Heart left ventricle (tissue), 16 donors: Measurements from ENCODE around the gene SPRY4. TPM values are rescaled to one million over a fixed set of nuclear protein-coding genes. Genes with fewer than 3 reads are reported as not detected.

Source experiments
- ATAC-seq, 4 donors: fragments of 200-7000 bp; cut with Tn5 transposase; one replicate each; pipeline ENCODE4 v1.9.1; 2020 to 2022; ENCODE audit warnings: moderate library complexity in 4 of 4, mild to moderate bottlenecking in 3 of 4, moderate number of reproducible peaks in 1 of 4
- DNase-seq, 5 donors: peaks; one replicate each; pipeline ENCODE4 v3.0.0-alpha.2; 2020
- H3K27ac ChIP-seq, 12 donors: fragments of 200-600 bp; sonication (generic) in 4 of 12; one replicate each; pipeline versions ENCODE4 v1.5.0 to v1.8.0; 2016 to 2022; ENCODE audit warnings: mild to moderate bottlenecking in 2 of 12
- H3K27me3 ChIP-seq, 9 donors: fragments of 200-600 bp; sonication (generic) in 2 of 9; one replicate each; pipeline versions ENCODE4 v1.5.1 to v1.8.0; 2016 to 2022; ENCODE audit warnings: mild to moderate bottlenecking in 3 of 9
- H3K36me3 ChIP-seq, 9 donors: fragments of 200-600 bp; sonication (generic) in 2 of 9; one replicate each; pipeline versions ENCODE4 v1.5.0 to v1.8.0; 2018 to 2022; ENCODE audit warnings: mild to moderate bottlenecking in 2 of 9
- H3K4me1 ChIP-seq, 12 donors: fragments of 200-600 bp; sonication (generic) in 4 of 12; one replicate each; pipeline versions ENCODE4 v1.5.0 to v1.8.0; 2016 to 2022; ENCODE audit warnings: mild to moderate bottlenecking in 3 of 12
- H3K4me3 ChIP-seq, 12 donors: fragments of 200-600 bp; sonication (generic) in 4 of 12; one replicate each; pipeline versions ENCODE4 v1.5.0 to v1.8.0; 2017 to 2022; ENCODE audit warnings: mild to moderate bottlenecking in 9 of 12, moderate library complexity in 4 of 12
- H3K9me3 ChIP-seq, 12 donors: fragments of 200-600 bp; sonication (generic) in 4 of 12; one replicate each; pipeline versions ENCODE4 v1.5.0 to v1.8.0; 2016 to 2022; ENCODE audit warnings: mild to moderate bottlenecking in 1 of 12
- POLR2A ChIP-seq, 2 donors: fragments of 450-650 bp; IDR thresholded peaks; one replicate each; pipeline ENCODE4 v1.6.1; 2017; ENCODE audit warnings: antibody characterized with exemption in 2 of 2, mild to moderate bottlenecking in 2 of 2, moderate library complexity in 2 of 2
- WGBS, 4 donors: extraction: QIAGEN DNeasy Blood & Tissue Kit in 2 of 4; methylation state at CpG; one replicate each; pipeline versions ENCODE4 v1.1.5 to v1.1.7; 2013 to 2018; 5-methylcytosine and 5-hydroxymethylcytosine counted together
- intact Hi-C, 10 donors: fragments of 100-400 bp; cut with DNase I; formaldehyde crosslinking; loops; one replicate each; pipeline versions ENCODE4 v1.11.1 to v1.14.2; 2022
- polyA plus RNA-seq, 2 donors: library from polyadenylated mRNA; stranded (reverse); fragments of 200-250 nt; gene quantifications; one replicate each; pipeline ENCODE4 v1.2.3, GENCODE V29; 2013
- total RNA-seq, 9 donors: library from RNA; depleted of rRNA in 2 of 9; stranded (reverse); fragments of >200 nt in 2 of 9; fragmentation: NEBNext Ultra II Directional in 3 of 9; extraction: Animal tissue kit (Norgen Biotek cat#: 25700) in 3 of 9; gene quantifications; one replicate each; pipeline versions ENCODE4 v1.1.0 to v1.2.4, GENCODE V29; 2016 to 2023
- TF ChIP-seq, protein P1 (sequence below), 12 donors: fragments of 200-600 bp; sonication (generic) in 4 of 12; IDR thresholded peaks; one replicate each; pipeline versions ENCODE4 v1.5.0 to v1.8.0; 2018 to 2022; ENCODE audit warnings: antibody characterized with exemption in 12 of 12, mild to moderate bottlenecking in 5 of 12
- donor health status: ischemic (EF 13 %, LVEDD 7.1; RV severe dilation, severe dysfunction).
- donor health status: healthy with polysubstance abuse.
- donor health status: DM: no; HTN: yes; CAD: no.
- donor health status: DM: no; HTN: no; CAD: no.
- donor health status: ischemic (EF 25% LVEDD 6.9; RV normal size, moderate dysfunction).
- donor health status: ischemic (EF 25% LVEDD 5.7; RV mildly dilated, moderate dysfunction).
- donor health status: healthy.
- donor health status: DM: yes; HTN: yes; CAD: no.
- donor health status: ischemic (EF 35%, LVEDD 5.7; RV mildly dilated, moderate dysfunction).
- donor health status: nonischemic (EF 11% LVEDD 7.7; RV severe dilation, severe dysfunction).
- donor health status: DM: yes; HTN: yes; CAD: no.
- donor health status: PGD.
- donor health status: ischemic (EF 29% LVEDD 5.4; RV normal size, mild dysfunction).
- donor health status: nonischemic (EF 23%, LVEDD 6.1; RV moderate dilation, normal function).

Gene SPRY4
- total and polyA plus RNA-seq, 11 donors, result 4.5 to 21.3 (median 7.7) TPM

DNA sequence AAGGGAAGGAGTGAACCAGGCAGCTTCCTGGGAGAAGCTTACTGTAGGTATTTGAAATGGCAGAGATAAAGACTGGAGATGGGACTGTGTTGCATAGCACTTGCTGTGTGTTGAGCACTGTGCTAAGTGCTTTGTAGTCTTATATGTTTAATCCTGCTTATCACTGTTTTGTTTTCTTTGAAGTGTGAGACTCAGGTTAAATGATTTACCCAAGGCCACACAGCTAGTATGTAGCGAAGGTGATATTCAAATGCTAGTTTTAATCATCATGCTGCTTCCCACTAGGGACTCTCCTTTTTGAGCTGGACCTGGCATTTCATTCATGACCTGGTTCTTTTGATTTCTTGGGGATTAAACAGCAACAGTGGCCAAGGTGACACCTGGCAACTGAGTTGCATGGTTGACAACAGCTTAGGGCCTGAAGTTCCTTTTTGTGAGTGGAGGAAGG lies 35.3 kb upstream of the SPRY4 start:
- no peak for DNase-seq
- ATAC-seq, result no peak
- Histone ChIP-seq H3K4me3 (no peak overlapping the region), H3K4me1 (peaks cover 3 to 46% (median 37%) of the 10 kb centered on the region in 12 donors), H3K27me3 (peaks cover 0 to 27% (median 0%) of the 10 kb centered on the region in 9 donors), H3K9me3 (no peaks in the 10 kb centered on the region), H3K36me3 (no peaks in the 10 kb centered on the region), H3K27ac (no peak overlapping the region)
- intact Hi-C loops, result loop anchor here in 3 of 10 donors (5.0 to 10.0 kb wide), 3 partner anchors 38 to 185 kb away; no protein-coding TSS in a partner anchor
- no peak for TF ChIP-seq POLR2A (IDR thresholded peaks at IDR 0.05)
- TF ChIP-seq, protein P1, sequence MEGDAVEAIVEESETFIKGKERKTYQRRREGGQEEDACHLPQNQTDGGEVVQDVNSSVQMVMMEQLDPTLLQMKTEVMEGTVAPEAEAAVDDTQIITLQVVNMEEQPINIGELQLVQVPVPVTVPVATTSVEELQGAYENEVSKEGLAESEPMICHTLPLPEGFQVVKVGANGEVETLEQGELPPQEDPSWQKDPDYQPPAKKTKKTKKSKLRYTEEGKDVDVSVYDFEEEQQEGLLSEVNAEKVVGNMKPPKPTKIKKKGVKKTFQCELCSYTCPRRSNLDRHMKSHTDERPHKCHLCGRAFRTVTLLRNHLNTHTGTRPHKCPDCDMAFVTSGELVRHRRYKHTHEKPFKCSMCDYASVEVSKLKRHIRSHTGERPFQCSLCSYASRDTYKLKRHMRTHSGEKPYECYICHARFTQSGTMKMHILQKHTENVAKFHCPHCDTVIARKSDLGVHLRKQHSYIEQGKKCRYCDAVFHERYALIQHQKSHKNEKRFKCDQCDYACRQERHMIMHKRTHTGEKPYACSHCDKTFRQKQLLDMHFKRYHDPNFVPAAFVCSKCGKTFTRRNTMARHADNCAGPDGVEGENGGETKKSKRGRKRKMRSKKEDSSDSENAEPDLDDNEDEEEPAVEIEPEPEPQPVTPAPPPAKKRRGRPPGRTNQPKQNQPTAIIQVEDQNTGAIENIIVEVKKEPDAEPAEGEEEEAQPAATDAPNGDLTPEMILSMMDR (IDR thresholded peaks at IDR 0.05), result no peak
- 93 to 100% (median 96%) methylated on average over 1 of the region's 1 CpG for WGBS, 4 donors

DNA sequence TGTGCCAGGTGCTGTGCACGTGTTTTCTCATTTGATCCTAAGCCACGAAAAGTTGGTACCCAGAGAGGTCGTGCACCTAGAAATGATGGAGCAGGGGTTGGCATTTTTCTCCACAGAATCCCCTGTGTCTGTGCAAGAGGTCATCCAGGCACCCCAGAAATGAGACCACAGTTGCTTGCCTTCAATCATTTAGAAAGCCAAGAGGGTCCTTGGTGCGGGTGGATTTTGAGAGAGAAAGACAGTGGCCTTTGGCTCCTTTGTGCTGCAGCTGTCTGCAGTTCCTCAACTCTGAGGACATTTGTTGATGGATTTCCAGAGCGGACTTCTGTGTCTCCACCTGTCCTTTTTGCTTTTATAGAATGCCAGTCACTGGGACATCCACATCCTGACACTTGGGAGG lies 33.8 kb upstream of the SPRY4 start:
- Histone ChIP-seq H3K9me3 (no peaks in the 10 kb centered on the region), H3K4me1 (peaks cover 3 to 37% (median 28%) of the 10 kb centered on the region in 12 donors), H3K36me3 (no peaks in the 10 kb centered on the region), H3K27ac (no peak overlapping the region), H3K4me3 (no peak overlapping the region), H3K27me3 (peaks cover 0 to 33% (median 0%) of the 10 kb centered on the region in 9 donors)
- TF ChIP-seq, protein P1 (IDR thresholded peaks at IDR 0.05), result no peak
- TF ChIP-seq POLR2A (IDR thresholded peaks at IDR 0.05), result no peak
- WGBS, 4 donors, result 95 to 100% (median 98%) methylated on average over 5 of the region's 5 CpGs
- DNase-seq (no peak), ATAC-seq (no peak)
- intact Hi-C loops, result loop anchor here in 8 of 10 donors (5.0 to 10.0 kb wide), 6 partner anchors 36 to 204 kb away; no protein-coding TSS in a partner anchor

DNA sequence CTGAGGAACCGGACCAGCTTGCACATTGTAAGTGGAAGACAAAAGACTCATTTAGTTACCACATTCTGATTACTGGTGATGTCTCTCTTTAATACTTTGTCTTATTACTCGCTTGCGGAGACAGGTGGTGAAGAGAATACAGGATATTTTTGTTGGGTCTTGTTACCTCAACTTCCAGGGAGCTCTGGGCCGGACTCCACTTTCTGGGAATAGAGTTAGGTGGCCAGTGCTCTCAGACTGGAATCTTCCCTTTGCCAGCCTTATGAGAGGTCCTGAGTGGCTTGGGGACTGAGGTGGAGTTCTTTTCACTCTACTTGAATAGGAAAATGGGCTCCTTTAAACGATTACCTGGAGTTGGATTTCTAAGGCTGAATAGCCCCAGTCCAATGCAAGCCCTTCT lies 33.3 kb upstream of the SPRY4 start:
- Histone ChIP-seq H3K36me3 (no peaks in the 10 kb centered on the region), H3K27ac (peak overlapping the region in 11 of 12 donors; percentile 85 to 97 (median 94)), H3K9me3 (no peaks in the 10 kb centered on the region), H3K27me3 (peaks cover 0 to 33% (median 0%) of the 10 kb centered on the region in 9 donors), H3K4me3 (peak overlapping the region in 4 of 12 donors; percentile 66 to 73 (median 69)), H3K4me1 (peaks cover 3 to 35% (median 23%) of the 10 kb centered on the region in 12 donors)
- intact Hi-C loops, result loop anchor here in 8 of 10 donors (5.0 to 10.0 kb wide), 6 partner anchors 36 to 203 kb away; no protein-coding TSS in a partner anchor
- DNase-seq (no peak), ATAC-seq (no peak)
- TF ChIP-seq, protein P1 (IDR thresholded peaks at IDR 0.05), result no peak
- WGBS, 4 donors, result 77 to 86% (median 80%) methylated on average over 5 of the region's 5 CpGs

DNA sequence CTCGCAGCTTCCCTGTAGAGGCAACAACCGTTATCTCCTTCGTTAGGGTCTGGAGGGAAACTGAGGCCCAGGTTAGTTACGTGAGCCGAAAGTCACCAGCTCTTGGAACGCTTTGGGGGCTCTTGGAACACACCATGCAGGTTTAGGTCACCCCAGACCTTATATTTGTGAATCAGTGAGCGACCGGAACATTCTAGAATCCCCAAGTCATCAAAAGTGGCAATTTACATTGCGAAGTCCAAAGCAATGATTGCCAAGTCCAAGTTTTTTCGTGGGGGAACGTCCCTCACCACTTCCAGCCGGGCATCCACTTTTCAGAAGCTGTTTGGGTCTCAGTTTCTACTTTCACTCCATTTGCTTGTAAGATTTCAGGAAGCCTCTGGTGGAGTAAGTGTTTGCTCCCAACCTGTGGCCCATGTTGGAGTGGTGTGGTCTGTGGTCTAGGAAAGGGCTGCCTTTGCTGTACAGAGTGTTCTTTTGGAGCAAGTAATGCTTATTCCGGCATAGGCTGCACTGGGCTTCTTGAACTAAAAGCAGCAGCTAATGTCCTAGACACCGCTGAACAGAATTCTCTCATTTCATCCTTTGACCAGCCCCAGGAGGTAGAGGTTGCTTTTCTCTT lies 32.8 kb upstream of the SPRY4 start:
- no peaks in the 10 kb centered on the region for H3K9me3 ChIP-seq
- ATAC-seq (peak in 1 of 4 donors; percentile 29), DNase-seq (no peak)
- peaks cover 3 to 29% (median 18%) of the 10 kb centered on the region in 12 donors for H3K4me1 ChIP-seq
- TF ChIP-seq, protein P1 (IDR thresholded peaks at IDR 0.05), result no peak
- TF ChIP-seq POLR2A (IDR thresholded peaks at IDR 0.05), result no peak
- peak overlapping the region; percentile 52 to 73 (median 64) for H3K4me3 ChIP-seq
- no peaks in the 10 kb centered on the region for H3K36me3 ChIP-seq
- peaks cover 0 to 33% (median 0%) of the 10 kb centered on the region in 9 donors for H3K27me3 ChIP-seq
- peak overlapping the region; percentile 85 to 97 (median 94) for H3K27ac ChIP-seq
- intact Hi-C loops, result loop anchor here in 8 of 10 donors (2.0 to 10.0 kb wide), 8 partner anchors 33 to 203 kb away; partner anchors contain the start of gene SPRY4 (in 2 of the 8)
- WGBS, 4 donors, result 31 to 39% (median 32%) methylated on average over 14 of the region's 14 CpGs
